GM21717 (cell line): ENCODE results near the gene TTC34.

Experiments used
- ATAC-seq: cut with Tn5 transposase; IDR thresholded peaks from one replicate; pipeline ENCODE4 v1.9.1; 2021; ENCODE audit warnings: mild to moderate bottlenecking, moderate library complexity; ENCODE audit not compliant: unreplicated experiment

Gene TTC34, protein sequence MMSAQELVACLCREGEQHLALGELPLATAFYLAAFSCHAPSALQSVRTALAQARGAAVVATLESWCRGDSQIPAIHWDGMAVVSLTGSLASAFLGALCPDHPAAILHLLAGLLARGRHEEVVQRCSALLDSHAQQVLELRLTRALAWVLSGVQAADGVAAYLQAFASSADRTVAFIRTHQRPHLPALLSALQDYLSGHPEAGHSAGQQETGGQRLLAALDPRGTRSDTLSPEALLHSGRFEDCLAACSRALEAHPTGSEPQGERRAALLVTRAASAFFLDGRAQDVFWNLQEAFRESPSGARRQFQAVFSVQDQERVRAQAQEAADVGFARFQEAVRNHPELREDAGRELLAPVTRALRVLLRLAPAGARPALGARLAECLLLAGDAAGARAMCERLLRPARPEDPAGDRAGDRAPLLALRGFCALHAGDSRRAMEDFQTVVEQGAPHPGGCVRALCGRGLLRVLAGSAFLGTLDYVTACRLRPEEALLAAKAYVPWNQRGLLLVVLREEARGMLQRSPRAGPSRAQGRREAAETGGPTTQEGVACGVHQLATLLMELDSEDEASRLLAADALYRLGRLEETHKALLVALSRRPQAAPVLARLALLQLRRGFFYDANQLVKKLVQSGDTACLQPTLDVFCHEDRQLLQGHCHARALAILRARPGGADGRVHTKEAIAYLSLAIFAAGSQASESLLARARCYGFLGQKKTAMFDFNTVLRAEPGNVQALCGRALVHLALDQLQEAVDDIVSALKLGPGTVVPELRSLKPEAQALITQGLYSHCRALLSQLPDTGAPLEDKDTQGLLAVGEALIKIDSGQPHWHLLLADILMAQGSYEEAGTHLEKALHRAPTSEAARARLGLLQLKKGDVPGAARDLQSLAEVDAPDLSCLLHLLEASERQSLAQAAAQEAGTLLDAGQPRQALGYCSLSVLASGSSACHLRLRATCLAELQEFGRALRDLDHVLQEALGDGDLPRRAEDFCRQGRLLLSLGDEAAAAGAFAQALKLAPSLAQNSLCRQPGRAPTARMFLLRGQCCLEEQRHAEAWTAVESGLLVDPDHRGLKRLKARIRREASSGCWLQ

DNA sequence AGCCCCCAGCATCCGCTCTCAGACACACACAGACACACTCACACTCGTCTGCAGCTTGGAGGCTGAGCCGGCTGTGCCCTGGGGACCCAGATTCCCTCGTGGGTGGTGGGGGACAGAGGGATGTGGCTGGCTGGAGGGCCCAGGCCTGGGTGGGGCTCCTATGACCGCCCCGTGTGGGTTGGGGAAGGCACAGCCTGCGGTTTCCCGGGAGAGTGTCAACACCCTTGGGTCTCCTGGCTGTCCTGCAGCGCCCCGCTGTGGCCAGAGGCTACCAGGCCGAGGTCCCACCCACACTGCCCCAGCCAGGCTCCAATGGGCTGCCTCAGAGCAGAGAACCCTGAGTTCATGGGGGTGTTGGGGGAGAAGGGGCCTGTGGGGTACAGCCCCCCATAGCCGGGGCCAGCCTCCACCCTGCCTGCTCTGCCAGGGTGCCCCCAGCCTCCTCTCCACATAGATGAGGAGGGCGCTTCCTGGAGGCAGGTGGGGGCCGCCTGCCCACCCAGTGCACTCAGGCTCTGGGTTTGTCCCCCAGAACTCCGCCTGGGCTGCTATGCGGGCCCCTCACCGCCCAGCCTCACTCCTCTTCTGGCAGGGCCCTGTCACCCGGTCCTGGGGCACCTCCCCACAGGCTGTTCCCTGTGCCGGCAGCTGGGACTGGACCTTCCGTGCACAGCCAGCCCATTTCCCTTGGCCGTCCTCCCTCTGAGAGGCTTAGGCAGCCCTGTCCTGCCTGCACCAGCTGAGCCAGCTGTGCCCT lies at the start of gene TTC34:
Gene TTC34 (minus strand): TSS at position 159 of the 757 bp plus-strand sequence. CDS start 866 bp downstream, outside the sequence.
- ATAC-seq, result no peak

DNA sequence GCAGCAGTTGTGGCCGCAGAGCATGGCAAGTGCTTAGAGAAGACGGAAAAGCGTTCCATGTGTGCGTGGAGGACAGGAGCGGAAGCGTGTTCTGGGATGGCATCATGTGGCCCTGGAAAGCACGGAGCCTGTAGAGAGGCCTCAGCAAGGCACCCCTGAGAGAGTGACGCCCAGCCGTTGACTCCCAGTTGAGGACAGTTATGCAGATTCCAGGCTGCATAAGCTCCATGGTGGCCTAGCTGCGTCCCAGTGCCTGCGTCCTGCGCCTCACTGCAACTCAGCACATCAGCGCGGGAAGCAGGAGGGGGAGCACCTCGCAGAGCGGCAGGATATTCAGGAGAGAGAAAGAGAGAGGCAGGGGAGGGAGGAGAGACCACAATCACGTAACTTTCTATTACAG lies 49.0 kb upstream of the TTC34 start:
- ATAC-seq, result no peak

DNA sequence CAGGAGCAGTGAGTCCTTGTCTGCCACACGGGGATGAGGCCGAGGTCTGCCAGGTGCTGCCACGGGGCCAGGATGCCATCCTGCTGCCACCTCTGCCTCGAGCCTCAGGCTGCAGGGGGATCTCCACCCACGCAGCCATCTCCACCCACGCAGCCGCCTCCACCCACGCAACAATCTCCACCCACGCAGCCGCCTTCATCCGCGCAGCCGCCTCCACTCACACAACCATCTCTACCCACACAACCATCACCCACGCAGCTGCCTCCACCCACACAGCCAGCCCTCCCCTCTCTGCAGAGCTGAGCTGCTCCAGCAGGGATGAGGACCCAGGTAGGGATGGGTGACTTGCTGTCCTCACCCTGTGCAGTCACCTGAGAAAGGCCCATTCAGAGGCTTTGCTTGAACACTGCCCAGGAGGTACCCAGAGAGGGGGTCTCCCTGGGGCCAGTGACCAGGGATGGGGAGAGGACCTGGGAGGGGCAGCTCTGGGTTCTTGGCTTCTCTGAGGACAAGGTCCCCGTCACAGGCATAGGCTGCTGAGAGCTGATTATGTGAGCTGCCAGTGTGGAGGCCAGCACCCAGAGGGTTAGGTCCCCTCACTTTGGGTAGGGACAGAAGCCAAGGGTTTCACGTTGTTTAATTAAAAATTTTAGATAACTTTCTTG lies 46.6 kb upstream of the TTC34 start:
- ATAC-seq, result no peak

DNA sequence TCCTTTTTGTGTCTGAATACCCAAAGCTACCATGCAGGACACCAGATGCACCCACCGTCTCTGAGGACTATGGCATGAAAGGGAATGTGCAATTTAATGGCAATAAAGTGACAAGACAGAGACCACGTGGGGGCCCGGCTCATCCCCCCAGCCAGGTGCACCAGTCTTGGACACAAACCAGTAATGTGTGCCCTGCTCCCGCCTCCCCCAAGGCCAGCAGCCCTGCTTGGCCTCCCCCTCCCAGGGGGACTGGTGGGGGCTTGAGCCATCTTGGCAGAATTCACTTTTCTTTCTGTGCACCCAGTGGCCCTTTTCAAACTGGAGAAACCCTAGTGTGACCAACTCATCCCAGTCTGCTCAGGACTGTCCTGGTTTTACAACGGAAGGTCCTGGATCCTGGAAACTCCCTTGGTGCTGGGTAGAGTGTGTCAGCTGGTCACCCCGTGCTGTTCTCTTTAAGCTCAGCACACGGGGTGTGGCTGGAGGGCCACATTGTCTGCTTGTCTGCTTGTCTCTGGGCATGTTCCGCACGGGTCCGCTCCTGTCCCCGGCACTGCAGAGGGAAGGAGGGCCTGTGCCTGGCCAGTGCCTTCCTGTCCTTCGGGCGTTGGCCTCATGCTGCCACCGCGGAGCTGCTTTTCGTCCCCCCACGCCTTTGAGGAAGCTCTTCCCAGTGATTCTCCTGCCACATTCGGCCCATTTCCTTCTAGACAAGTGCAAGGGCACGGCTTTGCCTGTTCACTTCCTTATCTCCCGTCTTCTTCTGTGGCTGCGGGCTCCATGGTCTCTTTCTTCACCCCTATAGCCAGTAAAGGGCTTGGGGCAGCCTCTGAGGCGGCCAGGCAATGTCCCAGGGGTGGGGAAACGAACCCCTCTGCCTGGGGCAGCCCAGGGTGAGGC lies 45.8 kb upstream of the TTC34 start:
- no peak for ATAC-seq

DNA sequence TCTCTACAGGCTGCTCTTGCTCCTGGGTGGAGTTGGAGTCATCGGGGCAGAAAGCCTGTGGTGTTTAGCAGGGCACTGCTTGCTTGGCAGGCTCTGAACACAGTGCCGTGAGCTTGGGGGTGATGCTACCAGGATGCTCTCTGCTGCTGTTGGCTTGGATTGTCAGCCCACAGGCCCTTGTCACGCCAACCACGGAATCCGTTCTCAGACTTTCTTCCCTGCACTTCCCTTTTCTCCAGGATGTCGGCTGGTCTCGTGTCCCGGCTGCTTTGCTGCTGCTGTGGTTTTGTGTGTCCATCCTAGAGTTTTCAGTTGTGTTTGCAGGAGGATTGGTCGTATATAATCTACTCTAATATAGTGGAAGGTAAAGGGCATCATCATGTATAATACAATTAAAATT lies 44.4 kb upstream of the TTC34 start:
- no peak for ATAC-seq

DNA sequence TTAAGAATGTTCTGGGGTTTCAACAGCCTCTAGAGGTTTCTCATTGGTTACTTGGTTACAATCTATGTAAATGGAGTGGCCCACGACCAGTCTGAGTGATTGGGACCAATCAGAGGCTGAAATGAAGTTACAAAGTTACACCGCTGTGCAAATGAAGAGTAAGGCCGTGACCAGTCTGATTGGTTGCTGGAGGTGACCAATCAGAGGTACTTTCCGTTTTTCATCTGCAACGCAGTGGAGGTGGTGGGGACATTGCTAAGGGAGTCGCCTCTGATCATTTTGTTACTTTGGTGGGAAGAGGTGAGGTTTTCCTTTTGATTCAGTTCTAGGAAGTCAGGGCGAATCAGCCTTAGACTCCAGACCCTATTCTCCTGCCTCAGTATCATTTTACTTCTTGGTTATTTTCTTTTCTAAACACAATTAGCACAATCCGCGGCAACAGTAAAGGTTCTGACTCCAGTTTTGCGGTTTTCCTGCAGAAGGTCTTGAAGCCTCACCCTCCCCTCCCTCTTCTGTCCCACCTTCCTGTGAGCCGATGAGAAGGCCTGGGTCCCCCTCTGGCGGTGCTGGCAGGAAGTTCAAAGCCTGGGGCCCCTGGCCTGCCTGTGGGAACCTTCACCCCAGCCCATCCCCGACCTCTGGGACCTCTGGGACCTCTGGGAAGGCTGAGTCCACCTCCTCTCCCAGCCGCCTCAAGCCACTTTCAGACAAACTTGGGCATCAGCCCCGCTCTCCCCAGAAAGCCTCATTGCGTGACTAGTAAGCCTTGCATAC lies 38.7 kb upstream of the TTC34 start:
- no peak for ATAC-seq

DNA sequence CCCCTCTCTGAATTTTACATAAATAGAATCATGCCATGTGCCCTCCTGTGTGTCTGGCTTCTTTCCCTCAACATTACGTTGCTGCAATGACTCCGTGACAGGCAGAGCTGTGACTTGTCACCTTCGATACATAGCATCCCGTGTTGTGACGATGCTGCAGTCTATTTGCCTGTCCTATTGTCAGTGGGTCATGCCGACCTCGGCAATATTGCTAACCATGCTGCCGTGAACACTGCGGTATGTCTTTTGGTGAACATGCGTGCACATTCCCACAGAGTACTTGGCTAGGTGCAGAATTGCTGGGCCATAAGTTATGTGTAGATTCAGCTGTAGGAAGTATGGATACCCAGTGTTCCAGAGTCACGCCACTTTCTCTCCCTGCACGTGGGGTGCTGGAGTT lies 36.3 kb upstream of the TTC34 start:
- no peak for ATAC-seq

DNA sequence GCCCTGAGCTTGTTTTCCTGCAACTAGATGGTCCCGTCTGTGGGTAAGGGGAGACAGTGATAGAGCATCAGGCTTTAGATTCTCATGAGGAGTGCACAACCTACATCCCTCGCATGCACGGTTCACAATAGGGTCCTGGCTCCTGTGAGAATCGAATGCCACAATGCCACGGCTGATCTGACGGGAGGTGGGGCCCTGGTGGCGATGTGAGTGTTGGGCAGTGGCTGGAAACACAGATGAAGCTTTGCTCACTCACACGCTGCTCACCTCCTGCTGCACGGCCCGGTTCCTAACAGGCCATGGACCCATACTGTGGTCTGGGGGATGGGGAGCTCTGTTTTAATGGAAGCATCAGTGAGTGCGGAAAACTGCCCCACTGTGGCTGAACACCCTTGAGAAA lies 35.8 kb upstream of the TTC34 start:
- no peak for ATAC-seq

DNA sequence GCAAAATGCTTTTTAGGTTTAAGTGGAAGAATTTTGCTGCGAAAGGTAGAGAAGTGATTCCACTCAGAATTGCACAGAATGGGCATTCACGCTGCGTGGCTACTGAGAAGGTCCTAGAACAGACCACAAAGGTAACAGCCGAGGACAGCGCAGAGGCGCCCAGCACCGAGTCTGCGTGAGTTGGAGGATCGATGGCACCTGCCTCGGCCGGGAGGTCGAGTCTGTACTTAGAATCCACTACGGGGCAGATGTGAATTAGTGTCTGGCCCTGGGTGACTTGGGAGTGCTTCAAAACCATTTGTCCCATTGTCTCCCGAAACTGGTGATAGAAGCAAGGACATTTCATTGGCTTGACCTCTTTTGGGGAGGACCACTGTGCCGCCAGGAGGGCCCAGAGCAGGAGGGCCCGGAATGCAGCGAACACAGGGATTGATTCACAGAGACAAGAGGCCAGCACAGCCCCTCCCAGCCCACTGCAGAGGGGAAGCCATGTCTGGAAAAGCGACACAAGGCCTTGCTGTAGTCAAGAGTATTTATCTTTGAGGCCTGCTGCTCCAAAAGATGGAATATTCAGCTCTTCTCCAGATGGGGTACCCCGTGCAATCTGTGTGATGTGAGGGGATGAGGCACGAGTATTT lies 35.0 kb upstream of the TTC34 start:
- ATAC-seq, result no peak

DNA sequence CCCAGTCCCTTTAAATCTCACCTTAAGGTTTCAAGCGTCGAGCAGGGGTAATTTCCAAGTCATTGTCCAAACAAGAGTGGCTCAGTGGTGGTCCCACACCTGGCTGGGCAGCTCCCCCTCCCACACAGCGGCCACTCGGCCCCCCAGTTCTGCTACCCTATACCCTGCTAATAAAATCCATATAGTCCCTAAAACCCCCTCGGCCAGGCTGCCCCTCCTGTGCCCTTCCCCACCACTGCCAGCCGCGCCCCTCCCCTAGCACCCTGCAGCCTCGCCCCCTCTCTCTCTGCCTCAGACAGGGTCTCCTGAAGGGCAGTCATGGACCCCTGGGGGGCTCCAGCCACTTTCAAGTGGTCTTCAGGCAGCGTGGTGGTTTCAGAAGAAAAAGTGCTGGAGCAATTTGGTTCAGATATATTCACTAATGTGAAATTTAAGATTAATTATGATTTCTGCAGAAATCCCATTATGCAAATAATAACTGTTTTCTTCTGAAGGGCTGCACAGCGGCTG lies 34.2 kb upstream of the TTC34 start:
- ATAC-seq, result no peak

DNA sequence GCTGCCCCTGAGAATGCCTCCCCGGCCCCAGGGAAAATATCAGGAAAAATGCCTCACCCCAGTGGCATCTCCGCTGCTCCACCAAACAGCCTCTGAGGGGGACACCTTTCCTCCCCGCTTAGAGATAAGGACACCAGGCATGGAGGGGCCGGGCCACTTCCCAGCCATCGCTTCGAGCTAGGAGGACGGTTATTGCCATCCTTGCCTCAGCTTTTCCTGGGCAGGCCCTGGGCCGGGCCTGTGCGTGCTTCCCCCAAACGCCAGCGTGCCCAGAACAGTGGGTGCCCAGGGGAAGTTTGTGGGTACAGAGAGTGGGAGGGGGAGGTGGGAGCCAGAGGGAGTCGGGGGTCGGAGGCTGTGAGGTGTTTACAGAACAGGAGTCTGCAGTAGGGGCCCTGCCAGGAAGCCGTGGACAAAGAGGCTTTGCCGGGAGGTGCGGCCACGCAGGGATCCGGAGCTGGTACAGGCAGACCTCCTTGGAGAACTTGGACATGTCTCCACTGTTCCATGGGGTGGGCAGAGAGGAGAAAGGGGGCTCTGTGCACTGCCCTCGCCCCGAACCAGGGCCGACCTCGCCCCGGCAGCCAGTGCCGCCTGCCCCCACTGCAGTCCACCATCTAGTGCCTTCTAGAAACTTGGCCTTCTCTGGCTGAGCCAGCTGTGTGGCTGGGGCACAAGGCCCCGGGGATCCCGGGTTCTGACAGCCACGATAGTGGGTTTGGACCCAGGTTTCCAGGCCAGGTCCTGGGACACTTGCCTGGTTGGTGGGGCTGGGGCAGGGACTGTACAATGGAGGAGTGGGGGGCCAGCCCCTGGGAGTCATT lies 33.5 kb upstream of the TTC34 start:
- ATAC-seq, result no peak

DNA sequence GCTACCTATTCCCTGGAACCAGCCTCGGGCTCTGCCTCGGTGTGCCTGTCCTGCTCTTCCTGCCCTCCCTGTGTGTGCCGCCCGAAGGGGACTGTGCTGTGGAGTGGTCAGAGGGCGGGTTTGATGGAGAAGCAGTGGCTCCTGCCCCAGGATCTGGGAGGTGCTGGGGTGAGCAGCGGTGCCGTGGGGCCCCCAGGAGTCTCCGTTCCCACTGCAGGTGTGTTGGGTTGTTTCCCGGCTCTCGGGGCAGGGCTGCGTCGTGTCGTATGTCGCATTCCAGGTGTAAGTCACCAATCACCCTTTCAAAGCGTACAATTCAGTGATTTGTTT lies 32.6 kb upstream of the TTC34 start:
- no peak for ATAC-seq

DNA sequence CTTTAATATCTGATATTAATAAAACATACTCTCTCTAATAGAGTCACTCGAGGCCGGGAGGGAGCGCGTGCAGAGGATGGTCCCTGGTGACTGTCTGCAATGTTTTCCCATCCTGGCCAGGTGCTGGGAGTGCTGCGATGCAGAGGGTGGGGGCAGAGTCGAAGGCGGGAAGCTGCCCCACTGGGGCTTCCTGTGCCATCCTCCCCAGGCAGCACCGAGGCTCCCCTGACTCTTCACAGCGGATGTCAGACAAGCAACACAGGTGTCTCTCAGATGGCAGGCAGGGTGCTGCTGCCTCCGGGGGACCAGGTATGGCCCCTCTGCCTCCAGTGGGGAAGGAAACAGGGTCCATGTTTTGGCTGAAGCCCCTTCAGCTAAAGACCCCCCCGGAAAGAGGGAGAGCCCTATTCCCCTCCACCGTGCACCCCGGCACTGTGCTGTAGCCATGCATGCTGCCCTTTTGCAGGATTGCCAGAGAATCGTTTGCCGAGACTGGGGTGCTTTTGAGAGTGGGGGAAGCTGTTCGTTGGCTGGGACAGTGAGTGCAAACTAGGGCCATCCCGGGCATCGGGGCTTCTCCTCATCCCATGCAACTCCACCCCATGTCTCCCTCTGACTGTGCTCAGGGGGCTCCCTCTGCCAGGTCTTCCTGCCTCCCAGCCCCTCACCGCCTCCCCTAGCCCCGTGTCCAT lies 32.1 kb upstream of the TTC34 start:
- no peak for ATAC-seq

DNA sequence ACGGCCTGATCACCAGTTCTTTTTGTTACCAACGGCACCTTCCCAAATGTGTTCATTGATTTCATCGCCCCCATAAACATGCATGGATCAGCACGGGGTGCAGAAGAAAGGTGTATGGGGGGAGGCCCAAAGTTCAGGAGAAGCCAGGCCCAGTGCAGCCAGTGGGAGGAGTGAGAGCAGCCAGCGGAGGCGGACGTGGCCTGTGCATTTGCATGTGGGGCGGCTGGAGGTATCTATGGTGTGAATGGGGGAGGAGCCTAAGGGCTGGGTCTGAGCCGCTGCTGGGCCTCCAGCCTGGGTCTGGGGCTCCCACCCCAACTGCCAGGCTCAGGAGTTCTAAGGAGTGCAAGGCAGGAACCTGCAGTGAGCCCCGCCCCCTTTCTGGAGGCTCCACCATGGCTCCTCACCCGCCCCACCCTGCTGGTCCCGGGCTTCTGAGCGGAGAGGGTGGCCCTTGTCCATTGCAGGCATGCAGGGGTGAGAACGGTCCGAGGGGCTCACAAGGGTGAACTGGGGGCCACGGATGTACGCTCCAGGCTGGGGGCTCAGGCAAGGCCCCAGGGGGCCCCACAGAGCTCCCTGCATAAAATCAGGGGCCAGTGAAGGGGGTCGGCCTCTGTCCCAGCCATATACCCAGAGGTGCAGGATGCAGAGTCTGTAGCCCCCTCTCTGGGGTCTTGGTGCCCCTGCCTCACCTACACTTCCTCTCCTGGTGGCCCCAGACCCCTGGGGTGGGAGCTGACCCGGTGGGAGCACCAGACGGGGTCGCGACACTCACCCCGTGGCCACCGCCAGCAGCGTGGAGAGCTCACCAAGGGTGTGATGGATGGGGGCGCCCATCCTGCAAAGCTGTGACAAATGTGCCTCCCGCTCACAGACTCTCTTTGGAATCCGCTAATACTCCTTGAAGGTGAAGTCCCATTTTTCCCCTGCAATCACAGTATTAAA lies 31.3 kb upstream of the TTC34 start:
- ATAC-seq, result no peak

DNA sequence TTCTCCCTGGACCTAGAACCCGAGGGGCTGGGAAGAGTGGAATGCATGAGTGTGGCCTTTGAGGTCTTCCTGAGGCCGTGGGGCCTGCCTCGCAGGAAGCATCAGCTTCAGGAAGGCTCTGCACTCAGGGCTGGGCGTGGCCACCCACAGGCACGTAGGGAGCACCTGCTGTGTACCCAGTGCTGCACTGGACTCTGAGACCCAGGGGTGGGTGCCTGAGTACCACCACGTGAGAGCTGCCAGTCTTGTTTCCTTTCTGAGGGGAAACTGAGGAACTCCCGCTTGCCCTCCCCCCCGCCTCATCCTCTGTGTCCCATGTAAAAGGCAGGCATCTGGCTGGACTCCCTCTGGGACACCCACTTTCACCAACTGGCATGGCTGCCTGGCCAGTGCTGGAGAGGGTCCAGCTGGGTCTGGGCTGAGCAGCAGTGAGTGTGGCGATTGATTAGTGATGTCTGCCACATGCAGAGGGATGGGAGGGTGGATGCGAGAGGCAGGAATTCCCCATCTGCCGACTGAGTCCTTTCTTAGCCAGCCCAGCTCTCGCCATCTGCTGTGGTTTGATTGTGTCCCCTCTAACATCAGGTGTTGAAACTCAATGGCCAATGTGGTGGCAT lies 30.2 kb upstream of the TTC34 start:
- no peak for ATAC-seq
